Karpas-422 (cell line): ENCODE measurements around the gene GARIN1A. TPM values are rescaled to one million over a fixed set of nuclear protein-coding genes. Genes with fewer than 3 reads are reported as not detected.
"Not testable (repeated sequence)": the region's sequence is repeated elsewhere in the genome, so short reads cannot be mapped to it uniquely, and the experiment has no call there.

ENCODE experiments used
- DNase-seq: peaks from one replicate; pipeline ENCODE4 v3.0.0-alpha.2; 2015
- H2AFZ ChIP-seq: fragments of 200-600 bp; sonication (generic); 2 replicates; pipeline ENCODE4 v1.6.1; 2014; ENCODE audit warnings: antibody characterized with exemption, low read length, mixed read lengths
- H3K27ac ChIP-seq: fragments of 200-600 bp; sonication (generic); 2 replicates; pipeline ENCODE4 v1.5.1; 2014; ENCODE audit warnings: mild to moderate bottlenecking, low read length, moderate library complexity
- H3K27me3 ChIP-seq: fragments of 200-600 bp; sonication (generic); 2 replicates; pipeline ENCODE4 v1.6.1; 2014; ENCODE audit warnings: low read length, mixed read lengths
- H3K36me3 ChIP-seq: fragments of 200-600 bp; sonication (generic); 2 replicates; pipeline ENCODE4 v1.6.1; 2014; ENCODE audit warnings: low read length, mixed read lengths; ENCODE audit not compliant: insufficient read depth
- H3K4me1 ChIP-seq: fragments of 200-600 bp; sonication (generic); 2 replicates; pipeline ENCODE4 v1.6.1; 2014; ENCODE audit warnings: mild to moderate bottlenecking, low read length, mixed read lengths
- H3K4me2 ChIP-seq: fragments of 200-600 bp; sonication (generic); 2 replicates; pipeline ENCODE4 v1.6.1; 2014; ENCODE audit warnings: low read length, low read depth, mild to moderate bottlenecking; ENCODE audit not compliant: poor library complexity, severe bottlenecking
- H3K4me3 ChIP-seq: fragments of 200-600 bp; sonication (generic); 2 replicates; pipeline ENCODE4 v1.5.1; 2014; ENCODE audit warnings: mild to moderate bottlenecking, antibody characterized with exemption, low read length, mixed read lengths
- H3K79me2 ChIP-seq: fragments of 200-600 bp; sonication (generic); 2 replicates; pipeline ENCODE4 v1.6.1; 2014; ENCODE audit warnings: mild to moderate bottlenecking, low read length, mixed read lengths
- H3K9ac ChIP-seq: fragments of 200-600 bp; sonication (generic); 2 replicates; pipeline ENCODE4 v1.6.0; 2014; ENCODE audit warnings: low read length
- H3K9me2 ChIP-seq: fragments of 200-600 bp; sonication (generic), shearing (Covaris generic); replicated peaks from 2 replicates; pipeline ENCODE4 v1.6.0; 2014; ENCODE audit warnings: mild to moderate bottlenecking, low read length, moderate library complexity; ENCODE audit not compliant: insufficient read depth
- H3K9me3 ChIP-seq: fragments of 300-700, 200-600 bp; sonication (generic); 2 replicates; pipeline ENCODE4 v1.6.1; 2014; ENCODE audit warnings: low read length, mixed read lengths
- H4K20me1 ChIP-seq: fragments of 200-600 bp; sonication (generic); 2 replicates; pipeline ENCODE4 v1.6.1; 2014; ENCODE audit warnings: mild to moderate bottlenecking, antibody characterized with exemption, low read length, low read depth; ENCODE audit not compliant: insufficient read depth
- total RNA-seq: library from RNA; depleted of rRNA; stranded (reverse); fragments of >200 nt; shearing (Covaris generic); gene quantifications from 2 replicates; pipeline ENCODE4 v1.2.3, GENCODE V29; 2014; ENCODE audit warnings: low replicate concordance

GARIN1A gene
- total RNA-seq, 1 experiment from 2014 or later = 1.8 TPM

- H3K27me3 ChIP-seq = no peaks in the 10 kb centered on the region
- H3K4me2 ChIP-seq = no peak overlapping the region
- H3K27ac ChIP-seq = no peak overlapping the region
- H2AFZ ChIP-seq = no peak overlapping the region
- H3K4me3 ChIP-seq = no peak overlapping the region
- H3K36me3 ChIP-seq = peaks cover 4% of the 10 kb centered on the region; the same call in 1 of the 2 replicates
- no peaks in the 10 kb centered on the region for H3K4me1 ChIP-seq
- no peak for DNase-seq
- no peaks in the 10 kb centered on the region for H3K9me2 ChIP-seq
- no peak overlapping the region for H3K9ac ChIP-seq
- no peaks in the 10 kb centered on the region for H4K20me1 ChIP-seq
- no peaks in the 10 kb centered on the region for H3K9me3 ChIP-seq
- H3K79me2 ChIP-seq = no peaks in the 10 kb centered on the region
Observed at GRCh38 chr7:128672927-128673517, 930 bp downstream of the GARIN1A start.

- peaks cover 4% of the 10 kb centered on the region; the same call in 1 of the 2 replicates for H3K36me3 ChIP-seq
- H4K20me1 ChIP-seq = no peaks in the 10 kb centered on the region
- no peaks in the 10 kb centered on the region for H3K9me2 ChIP-seq
- H3K4me1 ChIP-seq = no peaks in the 10 kb centered on the region
- no peaks in the 10 kb centered on the region for H3K79me2 ChIP-seq
- H2AFZ ChIP-seq = no peak overlapping the region
- H3K27ac ChIP-seq = no peak overlapping the region
- H3K4me2 ChIP-seq = no peak overlapping the region
- no peaks in the 10 kb centered on the region for H3K27me3 ChIP-seq
- H3K9me3 ChIP-seq = no peaks in the 10 kb centered on the region
- H3K4me3 ChIP-seq = no peak overlapping the region
- no peak for DNase-seq
- H3K9ac ChIP-seq = no peak overlapping the region
Observed at GRCh38 chr7:128673571-128673970, 1.5 kb downstream of the GARIN1A start.

GRCh38 chr7:128676665-128677064, 4.6 kb downstream of the GARIN1A start:
- H3K9ac ChIP-seq = no peak overlapping the region

GRCh38 chr7:128679920-128680319, 7.8 kb downstream of the GARIN1A start:
- H3K79me2 ChIP-seq = no peaks in the 10 kb centered on the region
- H3K27me3 ChIP-seq = no peaks in the 10 kb centered on the region
- no peaks in the 10 kb centered on the region for H3K4me1 ChIP-seq
- no peak overlapping the region for H3K9ac ChIP-seq
- H2AFZ ChIP-seq = no peak overlapping the region
- no peak for DNase-seq
- H3K9me3 ChIP-seq = no peaks in the 10 kb centered on the region
- no peaks in the 10 kb centered on the region for H4K20me1 ChIP-seq
- no peak overlapping the region for H3K4me2 ChIP-seq
- H3K27ac ChIP-seq = no peak overlapping the region
- H3K36me3 ChIP-seq = peaks cover 18% of the 10 kb centered on the region
- no peak overlapping the region for H3K4me3 ChIP-seq
- no peaks in the 10 kb centered on the region for H3K9me2 ChIP-seq

More at GRCh38 chr7:128676665-128677064, 4.6 kb downstream of the GARIN1A start:
- peaks cover 6% of the 10 kb centered on the region for H3K36me3 ChIP-seq
- no peaks in the 10 kb centered on the region for H3K9me2 ChIP-seq
- H3K4me2 ChIP-seq = no peak overlapping the region
- no peaks in the 10 kb centered on the region for H3K4me1 ChIP-seq
- no peaks in the 10 kb centered on the region for H3K79me2 ChIP-seq
- no peaks in the 10 kb centered on the region for H4K20me1 ChIP-seq
- no peak overlapping the region for H3K27ac ChIP-seq
- H3K4me3 ChIP-seq = no peak overlapping the region
- no peak for DNase-seq
- H3K9me3 ChIP-seq = no peaks in the 10 kb centered on the region
- H2AFZ ChIP-seq = no peak overlapping the region
- no peaks in the 10 kb centered on the region for H3K27me3 ChIP-seq

GRCh38 chr7:128681794-128682537, 9.9 kb downstream of the GARIN1A start:
- H3K27ac ChIP-seq = no peak overlapping the region
- DNase-seq = no peak
- no peaks in the 10 kb centered on the region for H3K79me2 ChIP-seq
- no peak overlapping the region for H2AFZ ChIP-seq
- H3K9me3 ChIP-seq = no peaks in the 10 kb centered on the region
- H3K4me3 ChIP-seq = no peak overlapping the region
- no peaks in the 10 kb centered on the region for H3K27me3 ChIP-seq
- no peak overlapping the region for H3K4me2 ChIP-seq
- H3K9ac ChIP-seq = no peak overlapping the region
- H3K4me1 ChIP-seq = no peaks in the 10 kb centered on the region
- peaks cover 25% of the 10 kb centered on the region for H3K36me3 ChIP-seq
- no peaks in the 10 kb centered on the region for H3K9me2 ChIP-seq
- H4K20me1 ChIP-seq = no peaks in the 10 kb centered on the region

- H3K36me3 ChIP-seq = peaks cover 28% of the 10 kb centered on the region
- not testable (repeated sequence) for H3K27me3 ChIP-seq, H3K9ac ChIP-seq, H3K9me3 ChIP-seq, H3K4me1 ChIP-seq, H3K79me2 ChIP-seq, H4K20me1 ChIP-seq, DNase-seq, H3K4me3 ChIP-seq, H3K27ac ChIP-seq, H3K4me2 ChIP-seq, H3K9me2 ChIP-seq, H2AFZ ChIP-seq
Observed at GRCh38 chr7:128683270-128683669, 11.2 kb downstream of the GARIN1A start.

- peaks cover 28% of the 10 kb centered on the region for H3K36me3 ChIP-seq
- H3K79me2 ChIP-seq, H3K4me2 ChIP-seq, H3K27me3 ChIP-seq, H3K9me3 ChIP-seq, H3K9me2 ChIP-seq, H2AFZ ChIP-seq, H3K9ac ChIP-seq, H3K4me3 ChIP-seq, H3K27ac ChIP-seq, H3K4me1 ChIP-seq, H4K20me1 ChIP-seq, DNase-seq: not testable (repeated sequence)
Observed at GRCh38 chr7:128683738-128684137, 11.6 kb downstream of the GARIN1A start.

GRCh38 chr7:128687131-128687530, 15.0 kb downstream of the GARIN1A start:
- Histone ChIP-seq H3K9ac (no peak overlapping the region), H3K4me3 (no peak overlapping the region), H3K27me3 (no peaks in the 10 kb centered on the region), H3K4me1 (no peaks in the 10 kb centered on the region), H3K4me2 (no peak overlapping the region), H3K9me2 (no peaks in the 10 kb centered on the region), H3K36me3 (peaks cover 18% of the 10 kb centered on the region), H2AFZ (no peak overlapping the region), H4K20me1 (no peaks in the 10 kb centered on the region), H3K9me3 (no peaks in the 10 kb centered on the region), H3K27ac (no peak overlapping the region), H3K79me2 (no peaks in the 10 kb centered on the region)
- DNase-seq = no peak
